OCI-M1 (cell line): ENCODE data around the gene SLC35F5.
"Not testable (repeated sequence)": the region's sequence is repeated elsewhere in the genome, so short reads cannot be mapped to it uniquely, and the experiment has no call there.

ENCODE experiments used
- DNase-seq: peaks from one replicate; lab custom pipeline; 2025; lab: John Stamatoyannopoulos, UW

Gene SLC35F5

DNA sequence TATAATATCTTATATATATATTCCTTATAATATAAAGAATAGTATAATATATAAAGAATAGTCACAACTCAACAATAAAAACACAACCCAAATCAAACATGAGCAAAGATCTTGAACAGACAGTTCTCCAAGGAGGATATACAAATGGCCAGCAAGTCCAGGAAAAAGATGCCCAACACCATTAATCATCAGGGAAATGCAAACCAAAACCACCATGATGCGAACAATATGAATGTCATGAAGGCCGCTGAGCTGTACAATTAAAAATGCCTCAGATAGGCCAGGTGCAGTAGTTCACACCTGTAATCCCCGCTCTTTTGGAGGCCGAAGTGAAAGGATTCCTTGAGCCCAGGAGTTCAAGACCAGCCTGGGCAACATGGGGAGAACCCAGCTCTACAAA is 58.9 kb downstream of the SLC35F5 start:
- no peak for DNase-seq

DNA sequence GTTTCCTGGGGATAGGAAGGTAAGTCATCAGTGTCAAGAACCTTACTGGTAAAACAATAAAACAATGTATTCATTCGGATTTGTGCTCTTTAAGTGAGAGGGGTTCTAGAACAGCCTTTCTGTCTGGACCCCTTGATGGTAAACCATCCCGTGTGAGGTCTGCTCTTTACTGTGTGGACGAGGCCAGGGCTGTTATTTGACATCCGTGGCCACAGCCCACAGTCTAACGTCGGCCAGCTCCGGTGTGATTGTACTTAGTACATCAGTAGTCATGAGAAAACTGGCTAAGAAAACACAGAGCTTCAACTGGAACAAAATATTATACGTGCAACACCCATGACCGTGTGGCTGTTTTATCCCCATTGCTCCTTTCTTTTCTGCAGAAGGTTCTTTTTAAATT is 62.0 kb downstream of the SLC35F5 start:
- DNase-seq = no peak

DNA sequence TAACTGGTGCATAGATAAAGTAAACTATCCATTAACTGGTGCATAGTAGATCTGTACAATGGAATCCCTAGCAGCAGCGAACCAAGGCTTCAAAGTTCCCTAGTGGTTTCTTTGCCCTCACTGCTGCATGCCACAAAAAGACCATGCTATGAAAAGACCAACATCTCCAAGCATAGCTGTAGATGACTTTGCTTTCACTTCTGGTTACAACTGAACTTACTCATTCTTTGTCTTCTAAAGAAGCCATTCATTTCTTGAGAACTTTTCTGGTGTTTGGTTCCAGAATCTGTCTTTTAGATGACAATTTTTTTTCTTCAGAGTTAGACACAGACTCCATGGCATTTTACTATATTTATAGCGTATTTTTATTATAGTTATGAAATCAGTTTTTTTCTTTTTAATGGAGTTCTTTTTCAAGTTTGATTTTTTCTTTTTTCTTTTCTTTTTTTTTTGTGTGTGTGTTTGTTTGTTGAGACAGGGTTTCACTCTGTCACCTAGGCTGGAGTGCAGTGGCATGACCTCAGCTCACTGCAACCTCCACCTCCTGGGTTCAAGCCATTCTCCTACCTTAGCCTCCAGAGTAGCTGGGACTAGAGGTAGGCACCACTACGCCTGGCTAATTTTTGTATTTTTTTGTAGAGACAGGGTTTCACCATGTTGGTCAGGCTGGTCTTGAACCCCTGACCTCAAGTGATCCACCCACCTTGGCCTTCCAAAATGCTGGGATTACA is 63.6 kb downstream of the SLC35F5 start:
- DNase-seq = peak; percentile 35

DNA sequence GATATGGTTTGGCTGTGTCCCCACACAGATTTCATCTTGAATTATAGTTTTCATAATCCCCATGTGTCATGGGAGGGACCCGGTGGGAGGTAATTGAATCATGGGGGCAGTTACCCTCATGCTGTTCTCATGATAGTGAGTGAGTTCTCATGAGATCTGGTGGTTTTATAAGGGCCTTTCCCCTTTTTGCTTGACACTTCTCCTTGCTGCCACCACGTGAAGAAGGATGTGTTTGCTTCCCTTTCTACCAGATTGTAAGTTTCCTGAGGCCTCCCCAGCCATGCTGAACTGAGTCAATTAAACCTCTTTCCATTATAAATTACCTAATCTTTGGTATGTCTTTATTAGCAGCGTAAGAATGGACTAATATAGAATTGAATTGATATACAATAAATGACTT is 65.6 kb downstream of the SLC35F5 start:
- peak; percentile 27 for DNase-seq

DNA sequence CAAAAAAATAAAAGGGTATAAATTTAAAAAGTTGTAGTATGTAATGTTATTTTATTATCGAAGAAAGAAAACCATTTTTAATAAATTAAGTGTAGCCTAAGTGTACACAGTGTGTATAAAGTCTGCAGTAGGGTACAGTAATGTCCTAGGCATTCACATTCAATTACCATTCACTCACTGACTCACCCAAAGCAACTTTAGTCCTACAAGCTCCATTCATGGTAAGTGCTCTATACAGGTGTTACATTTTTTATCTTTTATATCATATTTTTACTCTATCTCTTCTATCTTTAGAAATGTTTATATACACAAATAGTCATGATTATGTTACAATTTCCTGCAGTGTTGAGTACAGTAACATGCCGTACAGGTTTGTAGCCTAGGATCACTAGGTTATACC is 69.9 kb downstream of the SLC35F5 start:
- DNase-seq = no peak

DNA sequence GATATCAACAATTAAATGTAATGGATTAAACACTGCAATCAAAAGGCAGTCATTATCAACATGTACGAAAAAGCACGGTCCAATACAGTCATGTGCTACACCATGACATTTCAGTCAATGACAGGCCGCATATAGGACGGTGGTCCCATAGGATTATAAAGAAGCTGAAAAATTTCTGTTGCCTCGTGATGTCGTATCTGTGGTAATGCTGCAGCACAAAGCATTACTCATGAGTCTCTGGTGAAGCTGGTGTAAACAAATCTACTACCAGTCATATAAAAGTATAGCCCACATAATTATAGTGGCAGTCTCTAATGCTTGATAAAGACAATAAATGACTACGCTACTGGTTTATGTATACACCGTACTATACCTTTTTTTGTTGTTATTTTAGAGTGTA is 71.0 kb downstream of the SLC35F5 start:
- DNase-seq = no peak

DNA sequence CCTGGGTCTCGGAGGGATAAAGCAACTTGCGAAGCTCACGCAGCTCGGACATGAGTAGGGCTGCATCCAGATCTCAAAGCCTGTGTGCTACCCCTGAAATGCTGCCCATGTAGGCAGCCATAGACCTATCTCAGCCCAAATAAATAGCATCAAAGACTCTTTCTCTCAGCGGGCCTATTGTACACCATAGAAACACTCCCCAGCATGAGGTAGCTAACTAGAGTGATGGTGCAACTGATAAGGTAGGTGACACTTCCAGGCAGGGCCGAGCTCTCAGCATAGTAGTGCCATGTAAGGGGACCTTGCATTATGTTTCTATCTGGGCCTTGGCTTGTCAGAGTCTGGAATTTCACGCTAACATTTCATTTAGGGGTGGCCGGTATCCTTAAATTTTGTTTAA is 77.0 kb downstream of the SLC35F5 start:
- DNase-seq = no peak

DNA sequence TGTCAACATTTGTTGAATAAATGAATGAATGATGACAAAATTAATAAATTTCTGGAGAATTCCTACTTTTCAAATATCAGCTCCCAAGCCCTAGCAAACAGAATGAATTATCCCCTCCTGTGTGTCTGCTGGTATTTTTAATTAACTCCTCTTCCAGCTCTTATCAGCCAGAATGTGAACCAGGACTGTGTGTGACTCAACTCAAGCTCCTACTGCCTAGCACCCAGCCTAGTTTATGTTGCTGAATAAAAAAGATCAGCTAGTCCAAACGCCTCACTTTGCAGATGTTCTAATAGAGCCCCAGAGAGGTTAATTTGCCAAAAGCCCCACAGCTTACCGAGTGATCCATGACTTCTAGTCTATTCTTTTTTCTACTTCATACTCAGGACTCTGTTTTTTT is 79.1 kb downstream of the SLC35F5 start:
- DNase-seq = peak; percentile 38

DNA sequence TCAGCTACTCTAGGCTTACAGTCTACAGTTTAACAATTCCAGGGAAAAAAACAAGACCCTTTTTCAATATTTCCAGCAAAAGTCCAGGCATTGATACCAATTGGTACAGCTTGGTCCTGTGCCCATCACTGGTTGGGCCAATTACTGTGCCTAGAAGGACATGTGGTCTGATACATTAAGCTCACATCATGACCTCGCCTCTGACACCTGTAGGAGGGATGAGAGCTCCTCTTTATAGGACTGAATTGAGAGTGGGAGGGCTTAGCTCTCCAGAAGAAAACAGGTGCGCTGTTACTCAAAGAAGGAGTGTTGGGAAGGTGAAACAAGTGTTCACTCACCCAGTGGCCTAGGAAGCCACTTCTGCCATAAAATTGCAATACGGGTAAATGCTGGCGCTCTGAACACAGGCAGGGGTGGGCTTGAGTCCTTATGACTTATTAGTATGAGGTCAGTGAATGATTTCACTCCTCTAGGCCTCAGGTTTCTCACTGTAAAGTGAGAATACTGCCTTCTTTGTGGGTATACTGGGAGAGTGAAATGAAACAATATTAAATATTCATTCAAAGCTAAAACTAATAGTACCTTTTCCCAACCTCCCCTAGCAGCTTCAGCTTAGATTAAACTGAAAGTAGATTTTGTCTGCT is 79.7 kb downstream of the SLC35F5 start:
- no peak for DNase-seq

DNA sequence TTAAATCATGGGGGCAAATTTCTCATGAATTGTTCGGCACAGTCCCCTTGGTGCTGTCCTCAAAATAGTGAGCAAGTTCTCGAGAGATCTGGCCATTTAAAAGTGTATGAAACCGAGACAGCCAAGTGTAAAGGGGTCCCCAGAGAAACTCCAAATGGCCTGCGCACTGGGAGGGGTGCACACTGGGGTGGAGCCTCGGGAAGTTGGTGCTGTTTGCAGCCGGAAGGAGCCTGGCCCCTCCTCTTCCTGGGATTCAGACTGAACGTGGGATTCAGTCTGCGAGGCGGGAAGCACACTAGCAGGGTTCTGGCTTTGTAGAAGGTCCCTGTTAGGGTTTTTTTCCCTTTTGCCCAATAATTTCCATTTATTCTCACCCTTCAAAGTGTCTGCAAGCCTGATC is 80.6 kb downstream of the SLC35F5 start:
- DNase-seq = no peak

DNA sequence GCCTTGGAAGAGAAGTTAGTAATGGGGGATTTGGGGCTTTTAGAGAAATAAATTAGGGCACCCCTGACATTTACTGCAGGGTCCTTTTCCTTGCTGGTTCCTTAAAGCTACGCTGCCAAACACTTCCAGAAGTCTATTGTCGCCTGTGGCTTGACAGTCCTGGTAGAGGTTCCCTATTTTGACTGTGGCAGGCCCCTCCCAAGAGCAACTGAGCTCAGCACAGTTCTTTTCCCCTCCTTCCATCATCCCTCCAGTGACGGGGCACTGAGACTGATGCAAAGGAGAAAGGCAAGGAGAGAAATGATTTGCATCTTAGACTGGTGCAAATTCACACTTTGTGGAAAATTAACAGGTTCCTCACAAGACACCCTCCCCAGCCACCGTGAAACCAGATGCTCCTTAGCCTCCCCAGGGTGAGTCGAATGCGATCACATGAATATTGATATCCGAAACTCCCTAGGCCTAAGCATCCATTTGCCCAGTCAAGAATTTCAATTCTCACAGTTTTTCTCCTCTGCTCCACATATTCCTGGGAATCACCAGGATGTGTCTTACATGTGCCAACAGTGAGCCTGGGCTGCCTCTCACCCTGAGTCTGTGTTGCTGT is 84.0 kb downstream of the SLC35F5 start:
- no peak for DNase-seq

DNA sequence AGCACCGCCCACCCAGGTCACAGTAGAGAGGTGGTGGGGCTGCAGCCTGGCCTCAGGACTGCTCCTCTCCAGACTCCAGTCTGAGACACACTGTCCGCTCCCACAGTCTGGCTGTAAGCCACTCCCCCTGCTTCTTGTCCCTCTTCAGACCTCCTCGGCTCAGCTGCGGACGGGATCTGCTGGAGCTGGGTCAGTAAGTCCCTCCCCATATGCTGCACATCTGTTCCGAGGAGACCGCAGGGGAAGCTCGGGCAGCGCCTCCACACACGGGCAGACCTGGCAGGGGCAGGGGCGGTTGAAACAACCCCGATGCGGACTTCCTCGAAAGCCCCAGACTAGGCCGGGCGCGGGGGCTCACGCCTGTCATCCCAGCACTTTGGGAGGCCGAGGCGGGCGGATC is 87.4 kb downstream of the SLC35F5 start:
- not testable (repeated sequence) for DNase-seq

DNA sequence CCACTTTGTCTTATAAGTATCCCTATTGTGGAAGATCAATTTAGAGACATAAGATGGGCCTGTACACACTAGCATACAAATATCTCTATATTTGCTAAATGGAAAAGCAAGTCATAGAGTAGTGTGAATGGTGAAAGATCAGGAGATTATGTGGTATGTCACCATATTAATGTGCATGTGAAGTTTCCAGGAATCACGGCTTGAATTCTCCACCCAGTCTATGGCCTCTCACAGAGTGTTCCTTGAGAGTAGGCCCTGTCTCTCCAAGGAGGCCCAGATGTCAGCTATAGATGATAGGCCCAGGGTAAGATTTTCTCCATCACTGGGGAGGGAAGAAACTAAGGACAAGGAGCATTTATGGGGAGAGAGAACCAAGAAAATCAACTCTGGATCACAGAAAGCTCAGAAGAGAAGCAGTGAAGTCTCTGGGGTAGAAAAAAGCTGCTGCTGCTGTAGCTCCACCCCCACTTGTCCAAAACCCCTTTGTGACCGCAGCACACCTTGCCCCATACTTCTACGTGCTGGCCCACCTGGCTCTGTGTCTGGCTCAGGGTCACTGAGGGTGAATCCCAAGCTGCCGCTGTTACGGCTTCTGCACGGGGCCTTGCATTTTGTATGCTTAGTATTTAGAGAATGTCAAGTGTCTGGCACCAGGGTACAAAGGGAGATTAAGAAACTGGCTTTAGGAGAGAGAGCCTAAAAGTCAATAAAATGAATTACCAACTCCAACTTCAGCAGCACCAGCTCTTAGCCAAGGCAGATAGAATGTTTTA is 91.5 kb downstream of the SLC35F5 start:
- DNase-seq = not testable (repeated sequence)

DNA sequence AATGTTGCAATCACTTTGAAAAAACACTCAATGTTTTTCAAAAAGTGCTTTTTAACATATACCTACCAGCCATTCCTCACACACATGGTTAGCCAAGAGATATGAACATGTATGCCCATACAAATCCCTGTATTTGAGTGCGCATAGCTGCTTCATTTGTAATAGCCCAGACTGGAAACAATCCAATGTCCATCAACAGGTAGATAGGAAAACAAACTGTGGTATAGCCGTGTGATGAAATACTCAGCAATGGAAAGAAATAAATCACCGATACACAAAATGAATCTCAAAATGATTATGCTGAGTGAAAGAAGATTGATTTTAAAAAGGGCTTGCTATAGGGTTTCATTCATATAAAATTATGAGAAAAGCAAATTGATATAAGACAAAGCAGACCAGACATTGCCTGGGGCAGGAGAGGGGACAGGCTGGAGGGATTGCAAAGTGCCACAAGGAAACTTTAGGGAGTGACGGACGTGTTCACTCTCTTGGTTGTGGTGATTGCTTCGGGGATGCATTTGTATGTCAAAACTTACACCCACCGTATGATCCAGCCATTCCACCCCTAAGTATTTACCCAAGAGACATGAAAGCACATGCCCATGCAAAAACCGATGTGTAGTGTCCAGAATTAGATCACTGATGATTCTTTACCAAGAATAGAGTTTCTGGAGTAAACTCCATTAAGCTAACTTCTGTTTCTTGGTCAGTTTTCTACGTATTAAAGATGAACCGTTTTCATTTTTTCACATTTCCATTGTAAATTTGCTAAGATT is 93.0 kb downstream of the SLC35F5 start:
- not testable (repeated sequence) for DNase-seq
